ENCODE measurements around the gene DNAJB11.

The DNAJB11 gene

DNA sequence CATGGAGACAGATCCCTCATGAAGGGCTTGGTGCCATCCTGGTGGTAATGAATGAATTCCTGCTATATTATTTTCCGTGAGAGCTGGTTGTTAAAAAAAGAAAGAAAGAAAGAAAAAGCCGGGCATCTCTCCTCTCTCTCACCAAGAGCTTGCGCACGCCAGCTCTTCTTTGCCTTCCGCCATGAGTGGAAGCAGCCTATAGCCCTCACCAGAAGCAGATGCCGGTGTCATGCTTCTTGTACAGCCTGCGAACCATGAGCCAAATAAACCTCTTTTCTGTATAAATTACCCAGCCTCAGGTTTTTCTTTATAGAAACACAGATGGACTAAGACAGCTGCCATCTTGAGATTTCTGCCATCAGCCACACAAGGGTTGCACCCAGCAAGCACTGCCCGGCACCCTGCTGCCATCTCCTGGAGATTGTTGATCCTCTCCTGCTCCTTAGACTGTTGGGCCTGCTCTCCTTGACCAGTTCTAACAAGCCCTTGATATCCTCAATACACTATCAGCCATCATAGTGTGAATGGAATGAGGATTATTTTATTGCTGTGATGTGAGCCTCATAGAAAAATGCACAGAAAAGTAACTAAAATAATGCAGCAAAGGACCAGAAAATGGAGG lies 38.8 kb downstream of the DNAJB11 start:
- TF ChIP-seq, protein P1, sequence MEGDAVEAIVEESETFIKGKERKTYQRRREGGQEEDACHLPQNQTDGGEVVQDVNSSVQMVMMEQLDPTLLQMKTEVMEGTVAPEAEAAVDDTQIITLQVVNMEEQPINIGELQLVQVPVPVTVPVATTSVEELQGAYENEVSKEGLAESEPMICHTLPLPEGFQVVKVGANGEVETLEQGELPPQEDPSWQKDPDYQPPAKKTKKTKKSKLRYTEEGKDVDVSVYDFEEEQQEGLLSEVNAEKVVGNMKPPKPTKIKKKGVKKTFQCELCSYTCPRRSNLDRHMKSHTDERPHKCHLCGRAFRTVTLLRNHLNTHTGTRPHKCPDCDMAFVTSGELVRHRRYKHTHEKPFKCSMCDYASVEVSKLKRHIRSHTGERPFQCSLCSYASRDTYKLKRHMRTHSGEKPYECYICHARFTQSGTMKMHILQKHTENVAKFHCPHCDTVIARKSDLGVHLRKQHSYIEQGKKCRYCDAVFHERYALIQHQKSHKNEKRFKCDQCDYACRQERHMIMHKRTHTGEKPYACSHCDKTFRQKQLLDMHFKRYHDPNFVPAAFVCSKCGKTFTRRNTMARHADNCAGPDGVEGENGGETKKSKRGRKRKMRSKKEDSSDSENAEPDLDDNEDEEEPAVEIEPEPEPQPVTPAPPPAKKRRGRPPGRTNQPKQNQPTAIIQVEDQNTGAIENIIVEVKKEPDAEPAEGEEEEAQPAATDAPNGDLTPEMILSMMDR (conservative IDR thresholded peaks at IDR 0.05) = peak; percentile 30; the same call in 1 of the 2 replicates
- no peak overlapping the region for H3K27ac ChIP-seq

DNA sequence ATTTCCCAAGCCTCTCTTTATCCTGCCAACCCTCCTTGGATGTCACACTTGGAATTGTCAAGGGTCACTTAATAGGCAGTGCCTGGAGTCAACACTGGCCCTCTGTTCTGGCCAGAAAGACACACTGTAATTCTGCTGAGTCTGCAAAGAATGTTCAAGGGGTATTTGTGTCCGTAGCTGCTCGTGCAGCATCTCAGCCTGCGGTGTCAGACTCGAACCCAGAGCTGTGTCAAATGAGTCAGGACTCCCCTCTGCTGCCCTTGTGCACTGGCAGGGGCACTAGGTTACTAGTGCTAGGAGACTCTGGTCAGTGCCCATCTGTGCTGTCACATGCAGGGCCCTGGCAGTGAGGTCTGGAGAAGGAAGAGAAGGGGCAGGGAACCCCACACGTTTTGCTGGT lies 41.5 kb downstream of the DNAJB11 start:
- TF ChIP-seq, protein P1 (conservative IDR thresholded peaks at IDR 0.05) = no peak
- H3K27ac ChIP-seq = no peak overlapping the region

DNA sequence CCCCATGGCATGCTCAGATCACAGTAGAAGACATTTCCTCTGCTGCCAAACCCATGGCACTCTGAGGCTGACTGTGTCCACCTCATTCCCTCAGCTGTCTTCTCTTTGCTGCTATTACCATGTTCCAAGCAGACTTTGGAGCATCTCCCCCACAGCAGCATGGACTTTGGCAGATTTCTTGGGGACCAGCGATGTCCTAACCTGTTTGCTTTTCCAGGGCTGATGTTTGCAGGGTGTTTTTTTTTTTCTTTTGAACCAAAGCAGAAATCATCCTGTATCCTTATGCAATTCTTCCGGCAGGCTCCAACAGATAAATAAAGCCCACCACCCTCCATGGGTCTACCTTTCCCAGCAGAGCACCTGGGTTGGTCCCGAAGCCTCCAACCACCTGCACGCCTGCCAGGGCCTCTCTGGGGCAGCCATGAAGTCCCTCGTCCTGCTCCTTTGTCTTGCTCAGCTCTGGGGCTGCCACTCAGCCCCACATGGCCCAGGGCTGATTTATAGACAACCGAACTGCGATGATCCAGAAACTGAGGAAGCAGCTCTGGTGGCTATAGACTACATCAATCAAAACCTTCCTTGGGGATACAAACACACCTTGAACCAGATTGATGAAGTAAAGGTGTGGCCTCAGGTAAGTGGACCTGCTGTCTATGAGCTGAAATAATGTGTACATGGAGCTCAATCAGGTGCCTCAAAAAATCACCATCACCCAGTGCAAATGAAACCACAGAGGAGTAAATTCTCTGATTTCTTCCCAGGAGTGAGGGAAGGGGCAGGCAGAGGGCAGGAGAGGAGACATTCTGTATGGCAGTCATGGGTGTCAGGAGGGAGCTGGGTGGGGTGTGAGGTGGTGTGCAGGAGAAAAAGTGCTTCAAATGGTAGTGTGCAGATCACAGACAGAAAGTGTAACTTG lies 42.5 kb downstream of the DNAJB11 start, which contains the start of gene AHSG:
Gene AHSG, plus strand, starts transcription at position 340 of the 916 bp plus-strand sequence. Its CDS starts 82 bp downstream, at position 422.
- TF ChIP-seq, protein P1 (conservative IDR thresholded peaks at IDR 0.05) = no peak

DNA sequence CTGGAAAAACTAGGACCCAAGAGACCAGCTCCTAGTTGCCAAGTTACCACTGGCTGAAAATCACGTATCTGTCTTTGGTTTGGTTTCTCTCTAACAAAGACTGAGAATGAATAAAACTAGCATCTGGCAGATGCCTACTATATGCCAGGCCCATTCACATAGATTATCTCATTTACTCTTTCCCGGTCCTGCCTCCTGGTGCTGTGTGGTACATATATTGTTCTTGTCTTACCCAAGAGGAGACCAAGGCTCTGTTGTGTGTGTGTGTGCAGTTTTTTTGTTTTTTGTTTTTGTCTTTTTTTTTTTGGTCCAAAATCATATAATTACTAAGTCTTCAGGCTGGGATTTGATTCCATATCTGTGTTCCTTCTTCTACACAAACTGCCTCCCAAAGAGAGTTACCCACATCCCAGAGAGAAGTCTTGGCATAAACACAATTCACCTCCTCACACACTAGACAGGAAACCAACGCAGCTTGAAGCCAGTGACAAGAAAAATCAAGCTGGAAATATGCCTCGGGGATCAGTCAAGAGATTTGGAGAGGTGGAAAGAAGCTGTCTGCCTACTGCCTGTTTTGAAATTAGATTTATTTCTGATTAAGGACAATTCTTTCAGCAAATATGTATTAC lies 43.2 kb downstream of the DNAJB11 start:
- TF ChIP-seq, protein P1 (conservative IDR thresholded peaks at IDR 0.05) = no peak
- no peak overlapping the region for H3K27ac ChIP-seq

More for the DNA sequence above, 42.5 kb downstream of the DNAJB11 start, which contains the start of gene AHSG:
- no peak within 1 kb of the TSS for H3K27ac ChIP-seq

DNA sequence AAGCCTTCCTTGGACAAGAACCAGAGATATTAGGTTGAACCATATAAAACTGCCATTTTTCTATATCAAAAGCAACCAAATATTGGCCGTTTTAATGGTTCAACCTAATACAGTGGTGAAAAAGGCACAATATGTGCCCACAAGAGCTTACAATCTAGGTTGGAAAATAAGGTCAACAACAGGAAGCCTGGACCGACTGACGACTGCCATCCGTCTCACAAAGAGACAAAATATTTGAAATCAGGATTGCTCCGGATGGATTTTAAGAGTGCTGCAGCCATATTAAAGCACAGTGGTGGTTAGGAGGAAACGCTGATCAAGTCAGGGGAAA lies 43.7 kb downstream of the DNAJB11 start:
- TF ChIP-seq, protein P1 (conservative IDR thresholded peaks at IDR 0.05) = no peak
- H3K27ac ChIP-seq = no peak overlapping the region

DNA sequence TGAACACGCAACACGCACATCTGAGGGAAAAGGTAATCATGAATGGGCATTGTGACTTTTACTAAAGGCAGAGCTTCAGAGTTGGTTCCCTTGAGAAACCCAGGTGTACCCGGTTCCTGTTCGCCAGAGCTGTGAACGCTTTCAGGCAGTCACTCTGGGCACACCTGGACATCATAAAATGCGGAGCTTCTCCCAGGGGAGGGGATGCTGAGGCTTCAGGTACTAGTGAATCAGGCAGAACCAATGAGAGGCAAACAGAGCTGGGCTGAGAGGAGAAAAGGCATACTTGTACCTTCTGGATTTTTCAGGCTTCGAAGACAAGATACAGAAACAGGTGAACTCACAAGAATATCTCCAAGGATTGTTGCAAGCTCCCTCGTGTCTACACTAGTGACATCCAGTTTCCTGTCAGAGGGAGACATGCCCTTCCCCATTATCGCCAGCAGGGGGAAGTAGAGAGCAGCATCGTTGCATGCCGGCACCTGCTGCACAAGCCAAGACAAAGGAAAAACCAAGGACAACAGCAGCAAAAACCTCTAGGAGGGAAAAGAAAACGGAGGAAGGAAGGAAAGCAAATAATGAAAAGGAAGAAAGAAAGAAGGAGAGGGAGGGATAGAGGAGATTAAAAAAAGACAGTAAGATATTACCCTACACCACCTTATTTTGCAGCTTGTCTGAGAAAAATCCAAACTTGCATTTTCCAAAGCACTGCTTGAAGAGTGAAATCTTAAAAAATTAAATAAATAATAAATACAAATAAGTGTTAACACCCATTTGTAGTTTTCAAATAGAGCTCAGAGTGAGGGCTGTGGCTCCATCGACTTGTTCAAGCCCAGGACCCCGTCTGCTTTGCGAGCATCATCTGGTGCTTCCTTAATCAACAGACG lies 44.3 kb downstream of the DNAJB11 start:
- TF ChIP-seq, protein P1 (conservative IDR thresholded peaks at IDR 0.05) = peak; percentile 97
- no peak overlapping the region for H3K27ac ChIP-seq
